Activated T-cell treated with anti-CD3 and anti-CD28 coated beads, Interleukin-2, amount 50 U/mL, for 72 hours (primary cell): ENCODE data around the gene TBC1D13. TPM values are rescaled to one million over a fixed set of nuclear protein-coding genes. Genes with fewer than 3 reads are reported as not detected.
"Not testable (repeated sequence)": the region's sequence is repeated elsewhere in the genome, so short reads cannot be mapped to it uniquely, and the experiment has no call there.

Experiments
- ATAC-seq, 2 donors: fragments of 150-1000 bp; cut with Tn5 transposase; replicated peaks in 1 of 2; 2 replicates each; pipeline ENCODE4 v1.10.0; 2021; ENCODE audit warnings: moderate library complexity in 2 of 2, mild to moderate bottlenecking in 1 of 2
- DNase-seq, 2 donors: peaks; one replicate each; pipeline ENCODE4 v3.0.0; 2021 to 2022; ENCODE audit warnings: mixed read lengths in 1 of 2
- H3K27ac Mint-ChIP-seq: one replicate; pipeline ENCODE4 v1.8.0; 2022; ENCODE audit warnings: mild to moderate bottlenecking, moderate library complexity, mixed read lengths
- H3K27me3 Mint-ChIP-seq: one replicate; pipeline ENCODE4 v1.8.0; 2022; ENCODE audit warnings: low read depth, mixed read lengths
- H3K36me3 Mint-ChIP-seq, 2 donors: one replicate each; pipeline ENCODE4 v1.8.0; 2022; ENCODE audit warnings: mixed read lengths in 2 of 2, mild to moderate bottlenecking in 1 of 2; ENCODE audit not compliant: insufficient read depth in 2 of 2
- H3K4me1 Mint-ChIP-seq: one replicate; pipeline ENCODE4 v1.8.0; 2022; ENCODE audit warnings: low read depth, mixed read lengths
- H3K4me3 Mint-ChIP-seq, 2 donors: one replicate each; pipeline ENCODE4 v1.8.0; 2022; ENCODE audit warnings: mild to moderate bottlenecking in 2 of 2, mixed read lengths in 2 of 2, moderate library complexity in 2 of 2
- H3K9me3 Mint-ChIP-seq, 2 donors: one replicate each; pipeline ENCODE4 v1.8.0; 2022; ENCODE audit warnings: mixed read lengths in 2 of 2
- total RNA-seq, 2 donors: library from RNA; stranded (reverse); gene quantifications; one replicate each; pipeline ENCODE4 v1.2.3, GENCODE V29; 2022

Gene TBC1D13
- total RNA-seq, 2 donors from 2014 or later = 15.9 to 17.7 TPM

GRCh38 chr9:128828719-128829452, 41.8 kb downstream of the TBC1D13 start:
- Mint-ChIP-seq H3K36me3 (peaks cover 0 to 14% of the 10 kb centered on the region in 2 donors), H3K4me3 (peak overlapping the region; percentile 92 to 93), H3K27me3 (no peaks in the 10 kb centered on the region), H3K4me1 (peaks cover 22% of the 10 kb centered on the region), H3K9me3 (no peaks in the 10 kb centered on the region), H3K27ac (peak overlapping the region; percentile 91)
- no peak for DNase-seq
- no peak for ATAC-seq

GRCh38 chr9:128829477-128830251, 42.6 kb downstream of the TBC1D13 start, which contains the start of gene SPOUT1:
Gene SPOUT1 (minus strand): TSS chr9:128829794. CDS start chr9:128829780, 14 bp downstream.
- H3K4me1 Mint-ChIP-seq = peaks cover 22% of the 10 kb centered on the region
- ATAC-seq (peak; percentile 99), DNase-seq (peak; percentile 96)
- H3K9me3 Mint-ChIP-seq = no peaks in the 10 kb centered on the region
- H3K27ac Mint-ChIP-seq = peak within 1 kb of the TSS; percentile 91
- peak within 1 kb of the TSS; percentile 92 to 93 for H3K4me3 Mint-ChIP-seq
- H3K36me3 Mint-ChIP-seq = peaks cover 0 to 15% of the 10 kb centered on the region in 2 donors
- no peaks in the 10 kb centered on the region for H3K27me3 Mint-ChIP-seq

GRCh38 chr9:128833696-128834095, 46.6 kb downstream of the TBC1D13 start:
- no peak overlapping the region for H3K4me3 Mint-ChIP-seq
- peaks cover 0 to 6% of the 10 kb centered on the region in 2 donors for H3K36me3 Mint-ChIP-seq
- no peaks in the 10 kb centered on the region for H3K27me3 Mint-ChIP-seq
- no peak overlapping the region for H3K27ac Mint-ChIP-seq
- H3K9me3 Mint-ChIP-seq = no peaks in the 10 kb centered on the region
- ATAC-seq (no peak), DNase-seq (no peak)
- H3K4me1 Mint-ChIP-seq = peaks cover 10% of the 10 kb centered on the region

GRCh38 chr9:128835246-128836210, 48.5 kb downstream of the TBC1D13 start:
- Mint-ChIP-seq H3K9me3 (no peaks in the 10 kb centered on the region), H3K27me3 (no peaks in the 10 kb centered on the region), H3K36me3 (peaks cover 0 to 4% of the 10 kb centered on the region in 2 donors), H3K4me3 (no peak overlapping the region), H3K4me1 (no peaks in the 10 kb centered on the region), H3K27ac (no peak overlapping the region)
- DNase-seq = no peak
- no peak for ATAC-seq

GRCh38 chr9:128836509-128837145, 49.6 kb downstream of the TBC1D13 start:
- ATAC-seq (no peak), DNase-seq (no peak)
- Mint-ChIP-seq H3K9me3 (no peaks in the 10 kb centered on the region), H3K27me3 (no peaks in the 10 kb centered on the region), H3K27ac (no peak overlapping the region), H3K4me3 (no peak overlapping the region), H3K4me1 (no peaks in the 10 kb centered on the region), H3K36me3 (peaks cover 0 to 4% of the 10 kb centered on the region in 2 donors)

- Mint-ChIP-seq H3K27me3 (no peaks in the 10 kb centered on the region), H3K4me1 (no peaks in the 10 kb centered on the region), H3K4me3 (no peak overlapping the region), H3K27ac (no peak overlapping the region), H3K9me3 (no peaks in the 10 kb centered on the region), H3K36me3 (peaks cover 0 to 4% of the 10 kb centered on the region in 2 donors)
- no peak for DNase-seq
- no peak for ATAC-seq
Measured at GRCh38 chr9:128838338-128838737, 51.3 kb downstream of the TBC1D13 start.

GRCh38 chr9:128840524-128840923, 53.5 kb downstream of the TBC1D13 start:
- no peak overlapping the region for H3K27ac Mint-ChIP-seq

GRCh38 chr9:128841694-128842492, 54.8 kb downstream of the TBC1D13 start:
- H3K9me3 Mint-ChIP-seq = no peaks in the 10 kb centered on the region
- H3K4me1 Mint-ChIP-seq = no peaks in the 10 kb centered on the region
- no peaks in the 10 kb centered on the region for H3K27me3 Mint-ChIP-seq

More at GRCh38 chr9:128840524-128840923, 53.5 kb downstream of the TBC1D13 start:
- H3K4me1 Mint-ChIP-seq = no peaks in the 10 kb centered on the region
- ATAC-seq = no peak
- no peaks in the 10 kb centered on the region for H3K9me3 Mint-ChIP-seq
- no peak for DNase-seq
- no peak overlapping the region for H3K4me3 Mint-ChIP-seq
- H3K36me3 Mint-ChIP-seq = peaks cover 0 to 2% of the 10 kb centered on the region in 2 donors
- no peaks in the 10 kb centered on the region for H3K27me3 Mint-ChIP-seq

GRCh38 chr9:128843171-128843570, 56.1 kb downstream of the TBC1D13 start:
- not testable (repeated sequence) for H3K9me3 Mint-ChIP-seq, H3K4me1 Mint-ChIP-seq, H3K27me3 Mint-ChIP-seq, H3K27ac Mint-ChIP-seq, DNase-seq, ATAC-seq, H3K36me3 Mint-ChIP-seq, H3K4me3 Mint-ChIP-seq

More at GRCh38 chr9:128841694-128842492, 54.8 kb downstream of the TBC1D13 start:
- H3K4me3 Mint-ChIP-seq = no peak overlapping the region
- H3K27ac Mint-ChIP-seq = no peak overlapping the region
- no peaks in the 10 kb centered on the region for H3K36me3 Mint-ChIP-seq
- DNase-seq = no peak
- ATAC-seq = no peak

GRCh38 chr9:128845186-128845931, 58.3 kb downstream of the TBC1D13 start:
- ATAC-seq = no peak
- DNase-seq = no peak
- H3K27me3 Mint-ChIP-seq = no peaks in the 10 kb centered on the region
- no peaks in the 10 kb centered on the region for H3K4me1 Mint-ChIP-seq
- peaks cover 2 to 6% of the 10 kb centered on the region in 2 donors for H3K36me3 Mint-ChIP-seq
- no peak overlapping the region for H3K4me3 Mint-ChIP-seq
- H3K27ac Mint-ChIP-seq = no peak overlapping the region
- no peaks in the 10 kb centered on the region for H3K9me3 Mint-ChIP-seq

- DNase-seq (no peak), ATAC-seq (no peak)
- Mint-ChIP-seq H3K27ac (no peak overlapping the region), H3K4me1 (no peaks in the 10 kb centered on the region), H3K36me3 (peaks cover 5 to 14% of the 10 kb centered on the region in 2 donors), H3K4me3 (no peak overlapping the region), H3K27me3 (no peaks in the 10 kb centered on the region), H3K9me3 (peaks cover 6% of the 10 kb centered on the region in 2 donors)
Measured at GRCh38 chr9:128846680-128847030, 59.6 kb downstream of the TBC1D13 start.
